GM12874 (cell line): Measurements from ENCODE around the gene HEXA.

Experiments
- TF ChIP-seq, protein P1 (sequence below): IDR thresholded peaks from 2 replicates; pipeline ENCODE4 v1.5.1; 2011; ENCODE audit warnings: low read depth, mild to moderate bottlenecking, control low read depth, low read length, moderate library complexity; ENCODE audit not compliant: insufficient read depth

HEXA gene

DNA sequence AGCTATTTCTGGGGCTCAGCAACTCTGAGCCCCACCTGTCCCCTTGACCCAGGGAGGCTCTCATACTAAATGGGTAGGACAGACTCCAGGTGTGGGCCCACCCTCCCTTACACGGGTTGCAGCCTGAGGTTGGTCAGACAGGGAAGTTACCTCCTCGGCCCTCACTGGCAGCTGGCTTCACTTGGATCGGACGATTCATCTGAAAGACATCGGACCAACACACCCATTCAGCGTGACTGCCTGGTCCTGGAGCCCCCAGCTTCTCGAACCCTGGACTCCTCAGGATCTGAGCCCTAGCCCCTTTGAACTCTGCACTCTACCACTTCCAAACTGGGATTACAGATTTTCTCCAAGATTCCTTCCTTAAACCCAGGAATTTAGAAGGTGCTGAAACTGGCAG is 71.2 kb downstream of the HEXA start:
- TF ChIP-seq, protein P1, sequence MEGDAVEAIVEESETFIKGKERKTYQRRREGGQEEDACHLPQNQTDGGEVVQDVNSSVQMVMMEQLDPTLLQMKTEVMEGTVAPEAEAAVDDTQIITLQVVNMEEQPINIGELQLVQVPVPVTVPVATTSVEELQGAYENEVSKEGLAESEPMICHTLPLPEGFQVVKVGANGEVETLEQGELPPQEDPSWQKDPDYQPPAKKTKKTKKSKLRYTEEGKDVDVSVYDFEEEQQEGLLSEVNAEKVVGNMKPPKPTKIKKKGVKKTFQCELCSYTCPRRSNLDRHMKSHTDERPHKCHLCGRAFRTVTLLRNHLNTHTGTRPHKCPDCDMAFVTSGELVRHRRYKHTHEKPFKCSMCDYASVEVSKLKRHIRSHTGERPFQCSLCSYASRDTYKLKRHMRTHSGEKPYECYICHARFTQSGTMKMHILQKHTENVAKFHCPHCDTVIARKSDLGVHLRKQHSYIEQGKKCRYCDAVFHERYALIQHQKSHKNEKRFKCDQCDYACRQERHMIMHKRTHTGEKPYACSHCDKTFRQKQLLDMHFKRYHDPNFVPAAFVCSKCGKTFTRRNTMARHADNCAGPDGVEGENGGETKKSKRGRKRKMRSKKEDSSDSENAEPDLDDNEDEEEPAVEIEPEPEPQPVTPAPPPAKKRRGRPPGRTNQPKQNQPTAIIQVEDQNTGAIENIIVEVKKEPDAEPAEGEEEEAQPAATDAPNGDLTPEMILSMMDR: no peak

DNA sequence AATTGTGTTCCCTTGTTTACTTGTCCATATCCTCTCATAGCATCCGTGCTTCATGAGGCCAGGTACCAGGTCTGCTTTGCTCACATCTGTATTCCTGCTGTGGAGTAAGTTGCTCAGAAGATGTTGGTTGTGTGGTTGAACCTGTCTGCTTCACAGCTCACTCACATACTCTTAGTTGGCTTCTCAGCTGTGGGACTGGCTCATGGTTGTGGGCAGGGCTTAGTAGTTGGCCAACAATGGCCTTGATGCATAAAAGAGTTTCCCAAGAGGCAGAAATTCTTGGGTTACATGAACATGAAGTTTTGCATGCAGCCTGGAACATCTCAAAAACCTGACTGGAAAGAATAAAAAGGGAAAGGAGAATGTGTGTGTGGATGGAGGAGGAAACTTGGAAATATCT is 72.9 kb downstream of the HEXA start:
- TF ChIP-seq, protein P1: no peak
